Stimulated activated CD4-positive, alpha-beta T cell treated with anti-CD3 and anti-CD28 coated beads, Interleukin-2, amount 100 ng/mL, for 24 hours (primary cell): ENCODE results near the gene UTP4.

Source experiments
- DNase-seq, 2 donors: peaks; one replicate each; pipeline ENCODE4 v3.0.0-alpha.2; 2020

Gene UTP4

GRCh38 chr16:69132424-69133252 lies at the start of gene UTP4, which contains the start of gene CHTF8:
Gene UTP4, plus strand, starts transcription at chr16:69132649. Its CDS starts 811 bp downstream, at chr16:69133460.
Gene CHTF8, minus strand, starts transcription at chr16:69132588. Its CDS starts 11,130 bp downstream, at chr16:69121458.
- DNase-seq: peak; percentile 90 to 92

DNA sequence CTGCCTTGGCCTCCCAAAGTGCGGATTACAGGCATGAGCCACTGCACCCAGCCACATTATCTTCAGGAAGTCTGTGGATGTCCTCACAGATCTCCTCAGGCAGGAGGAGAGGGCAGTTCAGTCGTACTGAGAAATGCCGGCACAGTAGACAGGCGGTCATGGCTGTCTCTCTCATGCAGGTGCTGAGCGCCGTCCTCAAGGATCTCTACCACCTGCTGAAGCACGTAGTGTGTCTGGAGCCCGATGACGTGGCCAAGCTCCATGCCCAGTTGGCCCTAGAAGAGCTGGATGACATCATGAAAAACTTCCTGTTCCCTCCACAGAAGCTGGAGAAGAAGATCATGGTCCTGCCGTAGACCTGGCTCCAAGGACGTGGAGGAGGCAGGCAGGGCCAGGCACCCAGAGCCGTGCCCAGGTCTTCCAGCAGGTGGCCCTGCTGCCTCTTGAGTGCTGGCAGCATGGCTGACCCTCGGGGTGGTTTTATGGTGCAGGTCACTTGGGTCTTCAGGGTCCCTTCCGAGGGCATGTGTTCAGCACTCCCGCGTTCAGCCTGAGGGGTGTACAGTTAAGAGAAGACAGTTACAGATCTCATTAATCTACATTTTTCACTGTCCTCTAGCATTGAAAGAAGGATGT lies 49.0 kb upstream of the UTP4 start:
- no peak for DNase-seq

- no peak for DNase-seq
Observed at GRCh38 chr16:69084289-69084688, 48.2 kb upstream of the UTP4 start.

- DNase-seq: no peak
Observed at GRCh38 chr16:69085032-69085695, 47.3 kb upstream of the UTP4 start.

DNA sequence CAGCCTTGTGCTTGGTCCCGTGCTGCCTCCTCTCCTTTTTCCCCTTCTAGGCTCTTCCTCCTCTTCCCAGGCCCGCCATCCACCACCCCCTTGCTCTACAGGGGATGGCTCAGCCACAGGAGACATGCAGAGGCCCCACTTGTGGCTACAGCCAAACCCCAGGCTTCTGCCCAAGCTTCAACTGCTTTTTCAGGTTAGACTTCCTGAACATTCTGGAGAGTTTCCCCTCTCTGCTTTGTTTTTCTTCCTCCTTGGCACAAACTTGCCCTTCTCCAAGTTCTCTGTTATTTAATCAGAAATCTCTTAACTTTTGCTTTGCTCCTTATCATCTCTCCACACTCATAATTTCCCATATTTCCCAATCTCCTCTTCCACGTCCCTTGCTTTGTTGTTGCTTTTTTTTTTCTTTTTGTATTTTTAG lies 45.3 kb upstream of the UTP4 start:
- DNase-seq: no peak

GRCh38 chr16:69088684-69089083 lies 43.8 kb upstream of the UTP4 start:
- DNase-seq: no peak

DNA sequence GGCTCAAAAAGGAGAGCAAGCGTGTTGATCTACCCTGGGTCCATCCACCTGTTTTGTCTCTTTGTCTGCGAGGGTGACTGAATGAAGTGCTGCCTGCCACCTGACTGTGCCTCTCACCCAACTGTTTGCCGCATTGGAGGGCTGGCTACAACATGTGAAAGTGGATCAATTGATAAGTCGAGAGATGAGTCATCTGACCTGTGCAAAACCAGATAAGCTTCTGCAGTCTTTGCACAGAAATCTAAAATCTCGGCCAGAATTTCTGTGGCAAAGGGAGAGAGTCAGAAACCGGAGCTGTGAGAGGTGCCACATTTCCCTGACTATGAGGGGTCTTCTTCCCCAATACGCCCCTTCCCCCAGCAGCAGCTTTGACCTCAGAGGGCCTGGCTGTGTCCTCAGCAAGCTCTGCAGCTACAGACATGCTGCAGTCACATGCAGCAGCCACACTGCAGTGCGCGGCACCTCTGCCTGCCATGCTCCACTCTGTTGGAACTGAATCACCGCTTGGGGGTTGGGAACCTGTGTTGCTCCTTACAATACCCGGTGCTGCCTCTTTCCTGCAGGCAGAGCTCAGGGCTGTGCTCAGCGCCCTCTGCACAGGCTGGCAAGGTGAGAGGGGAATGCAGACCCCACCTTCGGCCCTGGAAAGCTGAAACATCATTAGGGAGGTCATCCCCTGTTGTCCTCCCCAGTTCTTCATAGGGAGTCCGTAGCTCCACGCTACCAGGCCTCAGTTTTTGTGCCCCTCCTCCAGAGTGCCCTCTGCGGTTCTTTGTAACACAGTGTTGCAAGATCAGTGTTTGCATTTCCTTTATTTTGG lies 43.1 kb upstream of the UTP4 start:
- peak in 1 of 2 donors; percentile 35 for DNase-seq

DNA sequence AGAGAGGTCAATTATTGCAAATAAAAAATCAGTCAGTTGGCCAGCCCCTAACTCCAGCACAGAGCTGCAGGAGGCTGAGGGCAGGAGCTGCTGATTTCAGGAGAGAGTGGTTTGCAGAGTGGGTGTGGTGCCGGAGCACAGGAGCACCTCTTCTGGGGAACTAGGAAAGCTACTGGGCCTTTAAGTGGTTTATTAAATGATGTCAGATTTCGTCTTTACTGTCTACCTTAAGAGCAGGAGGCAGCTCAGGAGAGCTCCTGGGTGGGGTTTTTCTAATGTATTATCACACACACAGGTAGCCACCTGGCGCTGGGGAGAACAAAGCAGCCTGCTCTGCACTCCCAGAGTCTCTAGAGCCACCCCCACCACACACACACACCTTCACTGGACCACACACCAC lies 38.5 kb upstream of the UTP4 start:
- no peak for DNase-seq

DNA sequence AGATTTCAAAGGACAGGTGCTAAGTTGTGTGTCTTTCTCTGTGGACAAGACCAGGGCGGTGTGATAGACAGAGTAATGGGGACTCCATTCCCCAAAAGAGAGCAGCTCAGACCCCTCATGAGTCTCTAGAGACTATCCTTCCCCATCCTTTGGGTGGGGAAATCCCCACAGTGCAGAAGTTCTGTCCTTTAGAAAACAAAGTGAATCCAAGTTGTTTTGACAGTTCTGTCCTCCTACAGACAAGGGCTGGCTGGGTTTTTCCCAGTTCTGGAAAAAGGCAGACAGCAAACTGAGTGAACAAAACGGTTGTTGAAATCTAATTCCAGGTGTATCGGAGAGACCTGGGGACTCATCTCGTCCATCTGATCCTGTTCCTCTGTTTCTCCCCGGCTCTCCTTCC lies 37.9 kb upstream of the UTP4 start:
- DNase-seq: no peak

DNA sequence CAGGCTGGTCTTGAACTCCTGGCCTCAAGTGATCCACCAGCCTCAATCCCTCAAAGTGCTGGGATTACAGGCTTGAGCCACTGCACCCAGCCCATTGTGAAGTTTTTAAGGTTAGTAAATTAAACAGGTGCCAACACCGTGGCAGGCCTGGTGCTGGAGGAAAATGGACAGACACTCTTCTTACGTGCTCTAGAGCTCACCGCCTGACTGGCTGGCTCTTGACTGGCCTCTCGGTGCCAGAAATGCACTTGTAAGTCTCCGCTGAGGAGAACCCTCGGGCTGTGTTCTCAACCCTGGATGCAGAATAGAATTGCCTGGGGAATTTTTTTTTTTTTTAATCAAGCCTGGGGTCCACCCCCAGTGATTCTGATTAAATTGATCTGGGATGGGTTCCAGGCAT lies 37.3 kb upstream of the UTP4 start:
- DNase-seq: no peak

GRCh38 chr16:69100071-69100691 lies 32.3 kb upstream of the UTP4 start:
- DNase-seq: no peak

DNA sequence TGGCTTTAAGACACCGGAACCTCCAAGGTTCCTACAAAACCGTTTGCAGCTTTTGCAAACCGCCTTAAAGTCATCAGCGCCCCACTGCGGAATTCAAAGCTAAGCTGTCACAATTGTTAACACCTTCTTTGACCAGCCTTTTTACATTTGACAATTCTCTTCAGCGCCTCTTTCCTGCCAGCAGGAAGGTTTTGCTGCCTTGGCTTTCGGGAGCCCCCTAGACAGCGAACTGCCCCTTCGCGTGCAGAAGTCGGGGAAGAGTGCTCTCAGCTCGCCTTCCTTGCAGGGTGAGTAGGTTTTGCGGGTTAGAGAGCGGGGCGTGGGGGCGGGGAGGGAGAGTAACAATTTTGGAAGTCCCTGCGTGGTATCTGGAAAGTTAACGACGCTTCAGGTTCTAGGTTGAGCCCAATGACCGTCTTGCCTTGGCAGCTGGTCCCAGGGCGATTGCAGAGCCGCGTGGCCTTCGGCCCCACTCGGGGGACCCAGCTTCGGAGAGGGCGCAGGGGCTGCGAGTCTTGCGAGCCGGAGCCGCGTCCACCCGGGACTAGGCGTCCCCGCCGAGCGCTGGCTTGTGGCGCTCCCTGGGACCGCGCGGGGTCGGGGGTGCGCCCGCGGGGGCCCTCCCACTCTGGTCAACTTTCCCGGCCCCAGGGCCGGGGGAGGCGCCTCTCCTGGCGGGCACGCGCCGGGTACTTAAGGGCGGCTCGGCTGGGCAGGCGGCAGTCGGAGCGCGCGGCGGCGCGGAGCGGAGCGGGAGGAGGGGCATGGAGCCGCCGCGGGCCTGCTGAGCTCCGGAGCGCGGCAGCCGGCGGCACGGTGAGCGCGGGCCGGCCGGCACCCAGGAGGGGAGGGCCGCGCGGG lies 26.7 kb upstream of the UTP4 start, which contains the start of gene HAS3:
Gene HAS3, plus strand, starts transcription at position 153 of the 861 bp plus-strand sequence. CDS start 3,743 bp downstream, outside the sequence.
- DNase-seq: peak; percentile 42 to 57

GRCh38 chr16:69106491-69107315 lies 25.7 kb upstream of the UTP4 start:
- peak in 1 of 2 donors; percentile 15 for DNase-seq

GRCh38 chr16:69107316-69107962 lies 25.0 kb upstream of the UTP4 start:
- no peak for DNase-seq

DNA sequence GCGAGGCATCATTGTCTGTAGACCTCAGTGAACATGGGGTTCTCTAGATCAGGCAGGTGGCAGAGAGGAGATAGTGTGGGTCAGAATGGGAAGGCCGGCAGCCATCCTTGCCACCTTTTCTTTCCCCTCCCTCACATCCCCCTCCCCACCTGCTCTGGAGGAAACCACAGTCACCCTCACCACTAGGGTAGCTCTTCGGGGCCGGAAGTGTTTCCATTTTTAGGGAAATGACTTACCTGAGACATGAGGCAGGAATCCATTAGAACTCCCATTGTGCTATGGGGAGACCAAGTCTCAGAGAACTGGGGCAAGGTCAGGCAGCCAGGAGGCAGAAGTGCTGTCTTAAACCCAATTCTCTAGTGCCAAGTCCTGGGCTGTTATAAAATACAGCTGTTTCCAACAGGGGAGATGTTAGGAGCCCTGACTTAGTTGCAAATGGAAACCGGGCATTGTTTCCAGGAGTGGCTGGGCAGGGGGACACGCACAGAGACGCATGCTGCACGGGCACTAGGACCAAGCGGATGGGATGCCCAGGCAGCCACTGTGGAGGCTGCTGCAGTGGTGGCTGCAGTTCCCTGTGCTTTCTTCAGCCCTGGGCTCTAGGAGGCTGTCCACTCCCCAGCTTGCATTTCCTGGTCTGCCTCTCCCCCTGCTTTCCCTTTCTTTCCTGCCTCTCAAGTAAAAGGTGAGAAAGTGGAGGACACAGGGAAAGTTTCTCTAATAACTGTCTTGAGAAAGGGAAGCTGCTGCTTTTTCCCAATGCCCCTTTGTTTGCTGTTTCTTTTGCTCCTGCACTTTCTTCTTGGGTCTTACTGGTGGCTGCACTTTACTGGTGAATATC lies 24.2 kb upstream of the UTP4 start:
- DNase-seq: no peak

DNA sequence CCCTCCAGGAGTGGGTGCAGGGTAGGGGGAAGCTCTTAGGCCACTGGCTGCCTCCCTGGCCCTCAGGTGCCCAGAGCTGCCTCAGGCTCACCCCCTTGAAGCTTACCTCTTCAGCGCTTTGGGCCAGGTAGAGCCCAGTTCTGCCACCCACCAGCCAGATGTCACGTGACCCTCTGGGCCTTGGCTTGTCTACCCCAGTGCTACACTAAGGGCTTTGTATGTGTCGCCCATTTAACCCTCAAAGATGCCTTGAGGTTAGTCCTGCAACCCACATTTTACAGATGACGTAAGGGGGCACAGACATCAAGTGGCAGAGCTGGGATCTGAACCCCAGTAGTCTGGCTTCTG lies 23.6 kb upstream of the UTP4 start:
- DNase-seq: no peak

GRCh38 chr16:69109486-69110270 lies 22.8 kb upstream of the UTP4 start:
- no peak for DNase-seq

DNA sequence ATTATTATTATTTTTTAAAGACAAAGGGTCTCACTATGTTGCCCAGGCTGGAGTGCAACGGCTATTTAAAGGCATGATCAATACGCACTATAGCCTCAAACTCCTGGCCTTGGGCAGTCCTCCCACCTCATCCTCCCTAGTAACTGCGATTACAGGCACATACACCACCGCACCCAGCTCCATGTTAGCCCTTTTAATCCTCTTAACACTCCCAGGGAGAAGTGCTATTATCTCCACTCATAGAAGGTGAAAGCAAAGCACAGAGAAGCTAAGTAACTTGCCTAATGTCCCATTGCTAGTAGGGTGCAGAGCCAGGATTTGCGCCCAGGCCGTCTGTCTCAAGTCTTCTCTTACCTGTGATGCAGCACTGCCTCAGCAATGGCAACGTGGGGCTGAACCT lies 22.0 kb upstream of the UTP4 start:
- DNase-seq: no peak
